Bronchial epithelial cell (primary cell): ENCODE data around the gene ACOXL. TPM values are rescaled to one million over a fixed set of nuclear protein-coding genes. Genes with fewer than 3 reads are reported as not detected.

Source experiments
- DNase-seq: peaks from one replicate; pipeline ENCODE4 v3.0.0-alpha.2; 2010; ENCODE audit warnings: low read depth
- FAIRE-seq: peaks from 2 replicates; lab custom pipeline; 2011; peaks lifted over from hg19 to GRCh38; lab: Jason Lieb, UNC
- H3K27me3 ChIP-seq: 2 replicates; pipeline ENCODE4 v1.5.1; 2011; ENCODE audit warnings: low read length; ENCODE audit not compliant: control insufficient read depth, insufficient read depth
- H3K36me3 ChIP-seq: 2 replicates; pipeline ENCODE4 v1.5.1; 2011; ENCODE audit warnings: low read length; ENCODE audit not compliant: control insufficient read depth, insufficient read depth
- H3K4me3 ChIP-seq: 2 replicates; pipeline ENCODE4 v1.5.1; 2011; ENCODE audit warnings: mild to moderate bottlenecking, low read depth, low read length, control low read depth
- total RNA-seq: library from RNA; depleted of rRNA; stranded (reverse); fragments of >200 nt; gene quantifications from 2 replicates; pipeline ENCODE4 v1.2.1, GENCODE V29; 2014
- TF ChIP-seq, protein P1 (sequence below): IDR thresholded peaks from 2 replicates; pipeline ENCODE4 v1.5.1; 2011; ENCODE audit warnings: mild to moderate bottlenecking, moderate library complexity, low read length, control low read depth, inconsistent platforms; ENCODE audit not compliant: insufficient read depth, severe bottlenecking

Gene ACOXL
- total RNA-seq, 1 donor from 2014 or later, result not detected

GRCh38 chr2:110866045-110866444 is 133.7 kb downstream of the ACOXL start:
- TF ChIP-seq, protein P1, sequence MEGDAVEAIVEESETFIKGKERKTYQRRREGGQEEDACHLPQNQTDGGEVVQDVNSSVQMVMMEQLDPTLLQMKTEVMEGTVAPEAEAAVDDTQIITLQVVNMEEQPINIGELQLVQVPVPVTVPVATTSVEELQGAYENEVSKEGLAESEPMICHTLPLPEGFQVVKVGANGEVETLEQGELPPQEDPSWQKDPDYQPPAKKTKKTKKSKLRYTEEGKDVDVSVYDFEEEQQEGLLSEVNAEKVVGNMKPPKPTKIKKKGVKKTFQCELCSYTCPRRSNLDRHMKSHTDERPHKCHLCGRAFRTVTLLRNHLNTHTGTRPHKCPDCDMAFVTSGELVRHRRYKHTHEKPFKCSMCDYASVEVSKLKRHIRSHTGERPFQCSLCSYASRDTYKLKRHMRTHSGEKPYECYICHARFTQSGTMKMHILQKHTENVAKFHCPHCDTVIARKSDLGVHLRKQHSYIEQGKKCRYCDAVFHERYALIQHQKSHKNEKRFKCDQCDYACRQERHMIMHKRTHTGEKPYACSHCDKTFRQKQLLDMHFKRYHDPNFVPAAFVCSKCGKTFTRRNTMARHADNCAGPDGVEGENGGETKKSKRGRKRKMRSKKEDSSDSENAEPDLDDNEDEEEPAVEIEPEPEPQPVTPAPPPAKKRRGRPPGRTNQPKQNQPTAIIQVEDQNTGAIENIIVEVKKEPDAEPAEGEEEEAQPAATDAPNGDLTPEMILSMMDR, result no peak
- Histone ChIP-seq H3K27me3 (no peaks in the 10 kb centered on the region), H3K36me3 (no peaks in the 10 kb centered on the region), H3K4me3 (no peak overlapping the region)
- no peak for FAIRE-seq
- no peak for DNase-seq

DNA sequence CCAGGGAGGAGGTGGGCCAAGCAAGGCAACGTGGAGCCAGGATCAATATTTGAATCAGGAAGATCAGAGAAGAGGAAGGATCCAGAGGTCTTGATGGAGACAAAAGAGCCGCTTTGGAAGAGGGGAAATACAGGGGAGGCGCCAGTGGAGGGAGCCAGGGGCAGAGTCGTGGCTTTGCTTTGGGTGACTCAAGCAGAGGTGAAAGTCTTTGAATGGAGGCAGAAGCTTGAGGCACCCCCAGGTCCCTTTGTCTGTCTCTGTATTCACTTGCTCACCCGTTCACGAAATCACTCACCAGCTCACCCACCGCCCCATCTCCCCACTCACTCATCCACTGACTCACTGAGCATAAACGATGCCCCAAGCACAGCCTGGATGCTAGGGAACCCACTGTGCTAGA is 134.1 kb downstream of the ACOXL start:
- no peak overlapping the region for H3K4me3 ChIP-seq
- H3K36me3 ChIP-seq, result no peaks in the 10 kb centered on the region
- DNase-seq (no peak), FAIRE-seq (no peak)
- TF ChIP-seq, protein P1, result no peak
- H3K27me3 ChIP-seq, result no peaks in the 10 kb centered on the region

GRCh38 chr2:110867078-110867477 is 134.7 kb downstream of the ACOXL start:
- H3K36me3 ChIP-seq, result no peaks in the 10 kb centered on the region
- H3K4me3 ChIP-seq, result no peak overlapping the region
- FAIRE-seq, result no peak
- TF ChIP-seq, protein P1, result no peak
- peak; percentile 29 for DNase-seq
- H3K27me3 ChIP-seq, result no peaks in the 10 kb centered on the region

DNA sequence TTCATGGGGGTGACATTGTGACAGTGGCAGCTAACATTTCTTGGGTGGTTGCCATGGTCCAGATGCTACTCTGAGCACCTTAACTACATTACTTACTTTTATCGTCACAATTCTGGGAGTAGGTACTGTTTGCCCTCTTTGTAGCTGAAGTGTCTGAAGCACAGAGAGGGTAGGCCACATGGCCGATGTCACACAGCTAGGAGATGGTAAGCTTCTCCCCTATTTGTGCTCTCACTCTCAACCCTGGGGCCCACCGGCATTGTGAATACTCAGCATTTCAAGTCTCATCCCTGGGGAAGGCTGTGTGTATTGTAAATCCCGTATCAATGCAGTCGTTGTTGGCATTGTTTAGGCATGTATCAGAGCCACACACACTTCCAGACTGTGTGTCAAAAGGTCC is 136.6 kb downstream of the ACOXL start:
- DNase-seq (no peak), FAIRE-seq (no peak)
- TF ChIP-seq, protein P1, result no peak
- H3K4me3 ChIP-seq, result no peak overlapping the region
- no peaks in the 10 kb centered on the region for H3K36me3 ChIP-seq
- no peaks in the 10 kb centered on the region for H3K27me3 ChIP-seq

GRCh38 chr2:110869472-110870446 is 137.4 kb downstream of the ACOXL start:
- peak; percentile 52 for FAIRE-seq
- Histone ChIP-seq H3K27me3 (no peaks in the 10 kb centered on the region), H3K4me3 (no peak overlapping the region), H3K36me3 (no peaks in the 10 kb centered on the region)
- peak; percentile 48 for DNase-seq
- TF ChIP-seq, protein P1, result no peak
